ENCODE data around the gene TTC7B.

Gene TTC7B

GRCh38 chr14:90616313-90616712, 199.9 kb downstream of the TTC7B start:
- FAIRE-seq: no peak
- TF ChIP-seq POLR2A (IDR thresholded peaks at IDR 0.05; ENCODE audit: low read depth, low read length) (no peak), TAF1 (IDR thresholded peaks at IDR 0.05; ENCODE audit: borderline replicate concordance, low read depth, low read length) (no peak), POLR2AphosphoS5 (IDR thresholded peaks at IDR 0.05; ENCODE audit: low read depth, low read length) (no peak)

GRCh38 chr14:90615517-90616060, 200.6 kb downstream of the TTC7B start:
- TF ChIP-seq POLR2A (IDR thresholded peaks at IDR 0.05; ENCODE audit: low read depth, low read length) (no peak), TAF1 (IDR thresholded peaks at IDR 0.05; ENCODE audit: borderline replicate concordance, low read depth, low read length) (no peak), POLR2AphosphoS5 (IDR thresholded peaks at IDR 0.05; ENCODE audit: low read depth, low read length) (no peak)
- FAIRE-seq: no peak
- no peak for DNase-seq (ENCODE audit: insufficient read length)

More at GRCh38 chr14:90616313-90616712, 199.9 kb downstream of the TTC7B start:
- DNase-seq (ENCODE audit: insufficient read length): no peak

- FAIRE-seq: no peak
- no peak for DNase-seq (ENCODE audit: insufficient read length)
- TF ChIP-seq POLR2AphosphoS5 (IDR thresholded peaks at IDR 0.05; ENCODE audit: low read depth, low read length): no peak
- TF ChIP-seq POLR2A (IDR thresholded peaks at IDR 0.05; ENCODE audit: low read depth, low read length): no peak
- TF ChIP-seq TAF1 (IDR thresholded peaks at IDR 0.05; ENCODE audit: borderline replicate concordance, low read depth, low read length): no peak
These were observed 201.3 kb downstream of the TTC7B start for GRCh38 chr14:90614696-90615516.

GRCh38 chr14:90613997-90614396, 202.2 kb downstream of the TTC7B start:
- no peak for FAIRE-seq
- DNase-seq (ENCODE audit: insufficient read length): no peak
- TF ChIP-seq TAF1 (IDR thresholded peaks at IDR 0.05; ENCODE audit: borderline replicate concordance, low read depth, low read length): no peak
- no peak for TF ChIP-seq POLR2A (IDR thresholded peaks at IDR 0.05; ENCODE audit: low read depth, low read length)
- no peak for TF ChIP-seq POLR2AphosphoS5 (IDR thresholded peaks at IDR 0.05; ENCODE audit: low read depth, low read length)

- no peak for DNase-seq (ENCODE audit: insufficient read length)
- FAIRE-seq: no peak
- TF ChIP-seq TAF1 (IDR thresholded peaks at IDR 0.05; ENCODE audit: borderline replicate concordance, low read depth, low read length): no peak
- TF ChIP-seq POLR2A (IDR thresholded peaks at IDR 0.05; ENCODE audit: low read depth, low read length): no peak
- no peak for TF ChIP-seq POLR2AphosphoS5 (IDR thresholded peaks at IDR 0.05; ENCODE audit: low read depth, low read length)
These were observed 202.8 kb downstream of the TTC7B start for GRCh38 chr14:90613453-90613852.

GRCh38 chr14:90612801-90613200, 203.4 kb downstream of the TTC7B start:
- TF ChIP-seq POLR2A (IDR thresholded peaks at IDR 0.05; ENCODE audit: low read depth, low read length): no peak
- TF ChIP-seq POLR2AphosphoS5 (IDR thresholded peaks at IDR 0.05; ENCODE audit: low read depth, low read length): no peak
- no peak for TF ChIP-seq TAF1 (IDR thresholded peaks at IDR 0.05; ENCODE audit: borderline replicate concordance, low read depth, low read length)
- FAIRE-seq (no peak), DNase-seq (ENCODE audit: insufficient read length) (no peak)

GRCh38 chr14:90611936-90612335, 204.3 kb downstream of the TTC7B start:
- FAIRE-seq: no peak
- no peak for DNase-seq (ENCODE audit: insufficient read length)
- TF ChIP-seq POLR2A (IDR thresholded peaks at IDR 0.05; ENCODE audit: low read depth, low read length) (no peak), POLR2AphosphoS5 (IDR thresholded peaks at IDR 0.05; ENCODE audit: low read depth, low read length) (no peak), TAF1 (IDR thresholded peaks at IDR 0.05; ENCODE audit: borderline replicate concordance, low read depth, low read length) (no peak)

GRCh38 chr14:90611501-90611900, 204.7 kb downstream of the TTC7B start:
- DNase-seq (ENCODE audit: insufficient read length): no peak
- TF ChIP-seq POLR2AphosphoS5 (IDR thresholded peaks at IDR 0.05; ENCODE audit: low read depth, low read length): no peak
- no peak for TF ChIP-seq TAF1 (IDR thresholded peaks at IDR 0.05; ENCODE audit: borderline replicate concordance, low read depth, low read length)
- TF ChIP-seq POLR2A (IDR thresholded peaks at IDR 0.05; ENCODE audit: low read depth, low read length): no peak
- FAIRE-seq: no peak

GRCh38 chr14:90610346-90611040, 205.7 kb downstream of the TTC7B start:
- no peak for FAIRE-seq
- TF ChIP-seq TAF1 (IDR thresholded peaks at IDR 0.05; ENCODE audit: borderline replicate concordance, low read depth, low read length): no peak
- TF ChIP-seq POLR2A (IDR thresholded peaks at IDR 0.05; ENCODE audit: low read depth, low read length): no peak
- no peak for TF ChIP-seq POLR2AphosphoS5 (IDR thresholded peaks at IDR 0.05; ENCODE audit: low read depth, low read length)
- no peak for DNase-seq (ENCODE audit: insufficient read length)

GRCh38 chr14:90609376-90609775, 206.9 kb downstream of the TTC7B start:
- DNase-seq (ENCODE audit: insufficient read length): no peak
- no peak for FAIRE-seq
- TF ChIP-seq POLR2A (IDR thresholded peaks at IDR 0.05; ENCODE audit: low read depth, low read length) (no peak), POLR2AphosphoS5 (IDR thresholded peaks at IDR 0.05; ENCODE audit: low read depth, low read length) (no peak)

- TF ChIP-seq POLR2AphosphoS5 (IDR thresholded peaks at IDR 0.05; ENCODE audit: low read depth, low read length) (no peak), TAF1 (IDR thresholded peaks at IDR 0.05; ENCODE audit: borderline replicate concordance, low read depth, low read length) (no peak), POLR2A (IDR thresholded peaks at IDR 0.05; ENCODE audit: low read depth, low read length) (no peak)
- DNase-seq (ENCODE audit: insufficient read length) (no peak), FAIRE-seq (no peak)
These were observed 207.3 kb downstream of the TTC7B start for GRCh38 chr14:90608929-90609341.
